CD14-positive monocyte (primary cell): Measurements from ENCODE around the gene CHAD. TPM values are rescaled to one million over a fixed set of nuclear protein-coding genes. Genes with fewer than 3 reads are reported as not detected.
A peak's percentile ranks its signal among the peaks of the same experiment; 100 is the strongest.

Experiments used
- DNase-seq, 3 donors: peaks; one replicate each; pipeline ENCODE4 v3.0.0-alpha.2; 2011 to 2022
- H2AFZ ChIP-seq: 2 replicates; pipeline ENCODE4 v1.6.0; 2012; ENCODE audit warnings: mild to moderate bottlenecking, low read depth, low read length, inconsistent platforms; ENCODE audit not compliant: insufficient read depth, poor library complexity, severe bottlenecking
- H3K27ac ChIP-seq, 2 donors: 1 replicate in 1 of 2; 2 replicates in 1 of 2; pipeline ENCODE4 v1.5.1; 2012 to 2013; ENCODE audit warnings: low read length in 2 of 2, control low read depth in 1 of 2, inconsistent platforms in 1 of 2, low read depth in 1 of 2, mild to moderate bottlenecking in 1 of 2
- H3K27me3 ChIP-seq, 2 donors: one replicate each; pipeline versions ENCODE4 v1.6.0 to v1.6.1; 2011 to 2013; ENCODE audit warnings: low read length in 2 of 2; ENCODE audit not compliant: control insufficient read depth in 2 of 2, insufficient read depth in 2 of 2
- H3K36me3 ChIP-seq, 2 donors: replicated peaks in 1 of 2; 1 replicate in 1 of 2; 2 replicates in 1 of 2; pipeline versions ENCODE4 v1.5.1 to v1.6.1; 2012 to 2013; ENCODE audit warnings: low read length in 2 of 2, control low read depth in 1 of 2, inconsistent platforms in 1 of 2, mild to moderate bottlenecking in 1 of 2; ENCODE audit not compliant: insufficient read depth in 2 of 2, control insufficient read depth in 1 of 2
- H3K4me1 ChIP-seq, 2 donors: 1 replicate in 1 of 2; 2 replicates in 1 of 2; pipeline versions ENCODE4 v1.5.1 to v1.6.1; 2012 to 2013; ENCODE audit warnings: low read length in 2 of 2, control low read depth in 1 of 2, inconsistent platforms in 1 of 2, mild to moderate bottlenecking in 1 of 2, moderate library complexity in 1 of 2; ENCODE audit not compliant: insufficient read depth in 2 of 2, control insufficient read depth in 1 of 2
- H3K4me2 ChIP-seq: replicated peaks from 2 replicates; pipeline ENCODE3; 2012; ENCODE audit warnings: low read length, moderate library complexity, mild to moderate bottlenecking; ENCODE audit not compliant: poor library complexity, severe bottlenecking; ENCODE audit errors: extremely low read depth
- H3K4me3 ChIP-seq, 3 experiments: fragments of 200-600 bp in 1 of 3; sonication (generic) in 1 of 3; replicated peaks in 1 of 3; 1 replicate in 2 of 3; 2 replicates in 1 of 3; pipeline ENCODE4 v1.5.1; 2011 to 2013; ENCODE audit warnings: low read length in 3 of 3, mild to moderate bottlenecking in 3 of 3, control low read depth in 2 of 3, low read depth in 2 of 3, inconsistent platforms in 1 of 3, moderate library complexity in 1 of 3
- H3K79me2 ChIP-seq: 2 replicates; pipeline ENCODE4 v1.6.0; 2012; ENCODE audit warnings: mild to moderate bottlenecking, control low read depth, inconsistent platforms, low read length, moderate library complexity; ENCODE audit not compliant: insufficient read depth
- H3K9ac ChIP-seq: 2 replicates; pipeline ENCODE4 v1.6.0; 2017; ENCODE audit warnings: low read length, mild to moderate bottlenecking; ENCODE audit not compliant: insufficient read depth, poor library complexity, severe bottlenecking
- H3K9me3 ChIP-seq, 2 donors: replicated peaks in 1 of 2; 1 replicate in 1 of 2; 2 replicates in 1 of 2; pipeline versions ENCODE4 v1.5.1 to v1.6.1; 2012 to 2013; ENCODE audit warnings: low read length in 2 of 2, control low read depth in 1 of 2; ENCODE audit not compliant: control insufficient read depth in 1 of 2, insufficient read depth in 1 of 2
- H4K20me1 ChIP-seq: 2 replicates; pipeline ENCODE4 v1.6.0; 2012; ENCODE audit warnings: mild to moderate bottlenecking, low read length, control low read depth, moderate library complexity; ENCODE audit not compliant: insufficient read depth
- H3K27ac Mint-ChIP-seq, 7 donors: one replicate each; pipeline ENCODE4 v1.8.0; 2020; ENCODE audit warnings: mild to moderate bottlenecking in 7 of 7, mixed read lengths in 7 of 7, moderate library complexity in 6 of 7, inconsistent platforms in 2 of 7
- H3K27me3 Mint-ChIP-seq, 3 donors: one replicate each; pipeline ENCODE4 v1.8.0; 2021 to 2022; ENCODE audit warnings: low read depth in 3 of 3, mild to moderate bottlenecking in 3 of 3, mixed read lengths in 3 of 3, moderate library complexity in 3 of 3, inconsistent platforms in 1 of 3
- H3K36me3 Mint-ChIP-seq, 2 donors: one replicate each; pipeline ENCODE4 v1.8.0; 2020; ENCODE audit warnings: mixed read lengths in 2 of 2, inconsistent platforms in 1 of 2, mild to moderate bottlenecking in 1 of 2
- H3K4me1 Mint-ChIP-seq: one replicate; pipeline ENCODE4 v1.8.0; 2020; ENCODE audit warnings: mild to moderate bottlenecking, mixed read lengths
- H3K4me3 Mint-ChIP-seq, 2 donors: one replicate each; pipeline ENCODE4 v1.8.0; 2020; ENCODE audit warnings: mild to moderate bottlenecking in 2 of 2, mixed read lengths in 2 of 2, moderate library complexity in 1 of 2
- H3K9me3 Mint-ChIP-seq, 7 donors: one replicate each; pipeline ENCODE4 v1.8.0; 2020 to 2022; ENCODE audit warnings: mixed read lengths in 7 of 7, mild to moderate bottlenecking in 6 of 7, moderate library complexity in 6 of 7, inconsistent platforms in 2 of 7
- CTCF ChIP-seq: fragments of 200-600 bp; IDR thresholded peaks from one replicate; pipeline ENCODE4 v1.8.0; 2022; ENCODE audit warnings: antibody characterized with exemption, mild to moderate bottlenecking
- WGBS: methylation state at CpG from one replicate; pipeline ENCODE4 v1.1.5; 2013; ENCODE audit warnings: missing lambda C conversion rate; ENCODE audit not compliant: insufficient coverage; 5-methylcytosine and 5-hydroxymethylcytosine counted together
- intact Hi-C, 2 donors: fragments of 100-400 bp; cut with micrococcal nuclease; formaldehyde crosslinking; loops; one replicate each; pipeline versions ENCODE4 v1.15.0 to v1.15.1; 2023
- polyA plus RNA-seq, 3 donors: library from polyadenylated mRNA; depleted of rRNA in 1 of 3; unstranded in 2 of 3; stranded (reverse) in 1 of 3; fragments of 300-500 nt in 2 of 3; fragments of >200 nt in 1 of 3; fragmentation: Illumina TruSeq in 2 of 3; gene quantifications; 1 replicate in 2 of 3; 2 replicates in 1 of 3; pipeline ENCODE4 v1.2.3, GENCODE V29; 2012 to 2021

The CHAD gene
- polyA plus RNA-seq, 3 donors = not detected

GRCh38 chr17:50487213-50488096, 18.8 kb upstream of the CHAD start:
- Histone ChIP-seq H3K4me2 (no peak overlapping the region), H3K9me3 (no peaks in the 10 kb centered on the region), H3K4me3 (no peak overlapping the region), H3K36me3 (peaks cover 28 to 38% of the 10 kb centered on the region in 2 donors), H3K4me1 (peaks cover 0 to 3% of the 10 kb centered on the region in 2 donors), H3K27ac (no peak overlapping the region), H3K9ac (peak overlapping the region; percentile 8), H3K27me3 (no peaks in the 10 kb centered on the region), H4K20me1 (peaks cover under 1% of the 10 kb centered on the region), H3K79me2 (no peaks in the 10 kb centered on the region), H2AFZ (no peak overlapping the region)
- Mint-ChIP-seq H3K9me3 (no peaks in the 10 kb centered on the region), H3K27ac (no peak overlapping the region), H3K27me3 (peaks cover 0 to 1% (median 1%) of the 10 kb centered on the region in 3 donors), H3K4me3 (no peak overlapping the region), H3K36me3 (peaks cover 29 to 39% of the 10 kb centered on the region in 2 donors), H3K4me1 (peaks cover 12% of the 10 kb centered on the region)
- intact Hi-C loops = loop anchor here in 1 of 2 donors (10.0 kb wide), 1 partner anchor 57 kb away; the partner anchor contains the start of gene SPATA20
- no peak for TF ChIP-seq CTCF
- WGBS = 95% methylated on average over 12 of the region's 17 CpGs
- DNase-seq = no peak

GRCh38 chr17:50484386-50485155, 15.9 kb upstream of the CHAD start:
- Mint-ChIP-seq H3K36me3 (peaks cover 32 to 45% of the 10 kb centered on the region in 2 donors), H3K27me3 (peaks cover 0 to 1% (median 0%) of the 10 kb centered on the region in 3 donors), H3K4me3 (no peak overlapping the region), H3K4me1 (peaks cover 24% of the 10 kb centered on the region), H3K27ac (no peak overlapping the region), H3K9me3 (peaks cover 0 to 4% (median 0%) of the 10 kb centered on the region in 7 donors)
- no peak for DNase-seq
- no peak for TF ChIP-seq CTCF
- H3K27ac ChIP-seq = no peak overlapping the region
- H3K36me3 ChIP-seq = peaks cover 30 to 38% of the 10 kb centered on the region in 2 donors
- H3K9ac ChIP-seq = no peak overlapping the region
- H3K79me2 ChIP-seq = peaks cover 9% of the 10 kb centered on the region
- WGBS = 96% methylated on average over 7 of the region's 11 CpGs
- no peaks in the 10 kb centered on the region for H3K27me3 ChIP-seq
- H3K4me1 ChIP-seq = peaks cover 21 to 31% of the 10 kb centered on the region in 2 donors
- H3K4me2 ChIP-seq = no peak overlapping the region
- peaks cover 20% of the 10 kb centered on the region for H4K20me1 ChIP-seq
- no peak overlapping the region for H3K4me3 ChIP-seq
- H2AFZ ChIP-seq = no peak overlapping the region
- intact Hi-C loops = loop anchor here (5.0 to 10.0 kb wide), 4 partner anchors 58 to 198 kb away; partner anchors contain the start of gene SPATA20 (in 1 of the 2)
- no peaks in the 10 kb centered on the region for H3K9me3 ChIP-seq
